ENCODE data around the gene ENPP1.

DNA sequence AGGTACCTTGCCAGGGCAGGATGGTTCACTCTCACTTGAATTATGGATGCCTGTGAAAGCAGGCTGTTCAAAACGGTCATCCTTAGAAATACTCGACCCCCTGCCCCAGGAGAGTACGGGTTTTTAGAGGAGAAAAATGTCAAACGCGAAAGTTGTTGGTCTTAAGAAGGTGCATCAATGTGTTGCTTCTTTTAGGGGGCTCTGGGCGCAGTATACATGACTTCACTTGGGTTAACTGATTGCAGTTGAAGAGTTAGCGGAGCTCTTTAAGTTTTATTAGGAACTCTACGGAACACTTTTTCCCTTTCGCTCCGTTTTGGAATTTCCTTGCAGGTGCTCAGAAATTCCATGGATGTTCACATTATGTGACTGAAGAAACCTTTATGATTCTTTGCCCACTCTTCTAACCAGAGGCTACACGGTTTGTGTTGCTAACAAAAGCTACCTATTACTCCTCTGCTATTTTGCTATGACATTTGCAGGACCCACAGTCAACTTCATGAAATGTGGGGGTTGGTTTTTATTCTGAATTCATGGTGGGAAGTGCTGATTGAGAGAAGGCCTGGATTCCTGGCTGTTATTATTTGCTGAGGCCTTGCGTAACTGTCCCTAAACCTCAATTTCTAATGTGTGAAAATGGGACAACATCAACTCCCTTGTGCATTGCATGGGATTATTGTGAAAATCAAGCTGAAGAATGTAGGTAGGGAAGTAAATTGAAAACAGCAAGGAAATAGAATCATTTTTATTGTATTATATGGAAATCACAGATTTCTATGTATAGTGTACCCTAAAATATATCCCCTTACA, 845 bp downstream of the ENPP1 start:
- TF ChIP-seq SP1 (CRISPR knock-in tag; conservative IDR thresholded peaks at IDR 0.05) (no peak), FOXK1 (CRISPR knock-in tag; IDR thresholded peaks at IDR 0.05) (no peak), FOXJ3 (CRISPR knock-in tag; IDR thresholded peaks at IDR 0.05; ENCODE audit: borderline replicate concordance) (no peak), GTF2I (CRISPR knock-in tag; conservative IDR thresholded peaks at IDR 0.05) (no peak), RELA (CRISPR knock-in tag; IDR thresholded peaks at IDR 0.05; ENCODE audit: borderline replicate concordance) (no peak), ETV6 (CRISPR knock-in tag; IDR thresholded peaks at IDR 0.05) (no peak)
- TF ChIP-seq, protein P1, sequence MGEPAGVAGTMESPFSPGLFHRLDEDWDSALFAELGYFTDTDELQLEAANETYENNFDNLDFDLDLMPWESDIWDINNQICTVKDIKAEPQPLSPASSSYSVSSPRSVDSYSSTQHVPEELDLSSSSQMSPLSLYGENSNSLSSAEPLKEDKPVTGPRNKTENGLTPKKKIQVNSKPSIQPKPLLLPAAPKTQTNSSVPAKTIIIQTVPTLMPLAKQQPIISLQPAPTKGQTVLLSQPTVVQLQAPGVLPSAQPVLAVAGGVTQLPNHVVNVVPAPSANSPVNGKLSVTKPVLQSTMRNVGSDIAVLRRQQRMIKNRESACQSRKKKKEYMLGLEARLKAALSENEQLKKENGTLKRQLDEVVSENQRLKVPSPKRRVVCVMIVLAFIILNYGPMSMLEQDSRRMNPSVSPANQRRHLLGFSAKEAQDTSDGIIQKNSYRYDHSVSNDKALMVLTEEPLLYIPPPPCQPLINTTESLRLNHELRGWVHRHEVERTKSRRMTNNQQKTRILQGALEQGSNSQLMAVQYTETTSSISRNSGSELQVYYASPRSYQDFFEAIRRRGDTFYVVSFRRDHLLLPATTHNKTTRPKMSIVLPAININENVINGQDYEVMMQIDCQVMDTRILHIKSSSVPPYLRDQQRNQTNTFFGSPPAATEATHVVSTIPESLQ (CRISPR knock-in tag; IDR thresholded peaks at IDR 0.05): no peak
- TF ChIP-seq, protein P2, sequence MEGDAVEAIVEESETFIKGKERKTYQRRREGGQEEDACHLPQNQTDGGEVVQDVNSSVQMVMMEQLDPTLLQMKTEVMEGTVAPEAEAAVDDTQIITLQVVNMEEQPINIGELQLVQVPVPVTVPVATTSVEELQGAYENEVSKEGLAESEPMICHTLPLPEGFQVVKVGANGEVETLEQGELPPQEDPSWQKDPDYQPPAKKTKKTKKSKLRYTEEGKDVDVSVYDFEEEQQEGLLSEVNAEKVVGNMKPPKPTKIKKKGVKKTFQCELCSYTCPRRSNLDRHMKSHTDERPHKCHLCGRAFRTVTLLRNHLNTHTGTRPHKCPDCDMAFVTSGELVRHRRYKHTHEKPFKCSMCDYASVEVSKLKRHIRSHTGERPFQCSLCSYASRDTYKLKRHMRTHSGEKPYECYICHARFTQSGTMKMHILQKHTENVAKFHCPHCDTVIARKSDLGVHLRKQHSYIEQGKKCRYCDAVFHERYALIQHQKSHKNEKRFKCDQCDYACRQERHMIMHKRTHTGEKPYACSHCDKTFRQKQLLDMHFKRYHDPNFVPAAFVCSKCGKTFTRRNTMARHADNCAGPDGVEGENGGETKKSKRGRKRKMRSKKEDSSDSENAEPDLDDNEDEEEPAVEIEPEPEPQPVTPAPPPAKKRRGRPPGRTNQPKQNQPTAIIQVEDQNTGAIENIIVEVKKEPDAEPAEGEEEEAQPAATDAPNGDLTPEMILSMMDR (IDR thresholded peaks at IDR 0.05): no peak
- TF ChIP-seq, protein P3, sequence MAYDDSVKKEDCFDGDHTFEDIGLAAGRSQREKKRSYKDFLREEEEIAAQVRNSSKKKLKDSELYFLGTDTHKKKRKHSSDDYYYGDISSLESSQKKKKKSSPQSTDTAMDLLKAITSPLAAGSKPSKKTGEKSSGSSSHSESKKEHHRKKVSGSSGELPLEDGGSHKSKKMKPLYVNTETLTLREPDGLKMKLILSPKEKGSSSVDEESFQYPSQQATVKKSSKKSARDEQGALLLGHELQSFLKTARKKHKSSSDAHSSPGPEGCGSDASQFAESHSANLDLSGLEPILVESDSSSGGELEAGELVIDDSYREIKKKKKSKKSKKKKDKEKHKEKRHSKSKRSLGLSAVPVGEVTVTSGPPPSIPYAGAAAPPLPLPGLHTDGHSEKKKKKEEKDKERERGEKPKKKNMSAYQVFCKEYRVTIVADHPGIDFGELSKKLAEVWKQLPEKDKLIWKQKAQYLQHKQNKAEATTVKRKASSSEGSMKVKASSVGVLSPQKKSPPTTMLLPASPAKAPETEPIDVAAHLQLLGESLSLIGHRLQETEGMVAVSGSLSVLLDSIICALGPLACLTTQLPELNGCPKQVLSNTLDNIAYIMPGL (CRISPR knock-in tag; IDR thresholded peaks at IDR 0.05): no peak

All from WTC11 (cell line).